HG03045 (cell line): ENCODE measurements around the gene HLA-B.

Source experiments
- ATAC-seq: cut with Tn5 transposase; IDR thresholded peaks from one replicate; pipeline ENCODE4 v1.9.1; 2021; ENCODE audit warnings: mild to moderate bottlenecking, moderate library complexity; ENCODE audit not compliant: unreplicated experiment

HLA-B gene

DNA sequence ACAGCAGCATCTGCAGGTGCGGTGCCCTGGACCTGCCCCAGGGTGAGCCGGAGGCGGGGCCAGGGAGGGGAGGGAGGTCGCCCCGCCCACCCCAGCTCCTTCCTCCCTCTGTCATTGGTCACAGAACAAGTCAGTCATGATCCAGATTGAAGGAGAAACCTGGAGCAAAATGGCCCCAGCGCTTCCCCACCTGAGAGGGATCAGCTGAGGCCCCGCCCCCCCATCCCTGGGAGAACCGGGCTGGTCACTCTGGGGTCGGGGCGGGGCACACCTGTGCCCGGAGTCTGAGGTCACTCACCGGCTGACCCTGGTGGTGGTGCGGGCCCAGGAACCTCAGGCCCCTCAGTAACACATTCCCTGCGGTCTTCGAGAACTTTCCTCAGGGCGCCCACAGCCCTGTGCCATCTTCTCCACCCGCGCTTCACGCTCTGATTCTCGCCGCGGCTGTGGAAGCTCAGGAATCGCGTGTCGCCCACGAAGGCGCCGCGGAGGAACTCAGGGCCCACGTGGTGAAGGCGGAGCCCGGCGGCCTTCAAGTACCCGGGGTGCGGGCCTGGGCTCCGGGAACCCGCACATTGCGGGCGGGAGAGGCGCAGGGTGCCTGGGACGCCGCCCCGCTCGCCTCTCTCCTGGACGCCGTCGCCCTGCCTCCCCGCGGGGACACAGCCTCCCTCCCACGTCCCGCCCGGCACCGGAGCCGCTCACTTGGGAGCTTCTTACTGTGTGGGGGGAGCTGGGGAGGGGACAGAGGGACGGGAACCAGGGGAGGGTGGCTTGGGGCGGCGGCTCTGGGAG, 48.7 kb downstream of the HLA-B start:
- ATAC-seq = no peak

DNA sequence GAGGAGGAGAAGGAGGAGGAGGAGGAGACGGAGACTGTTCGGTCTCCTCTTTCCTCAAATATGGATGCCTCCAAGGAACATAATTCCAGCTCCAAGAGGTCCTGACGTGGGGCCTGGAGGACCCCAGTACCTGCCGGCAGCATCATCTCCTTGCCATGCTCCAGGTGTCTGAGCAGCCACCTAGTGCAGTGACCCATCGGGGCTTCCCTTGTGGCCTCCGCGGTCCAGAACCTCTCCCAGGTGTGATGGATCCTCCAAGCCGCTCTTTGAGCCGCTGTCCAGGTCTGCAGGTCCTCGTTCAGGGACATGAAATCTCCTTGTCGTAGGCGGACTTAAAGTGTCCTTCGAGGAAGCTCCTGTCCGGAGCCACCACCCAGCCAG, 49.3 kb downstream of the HLA-B start:
- no peak for ATAC-seq

DNA sequence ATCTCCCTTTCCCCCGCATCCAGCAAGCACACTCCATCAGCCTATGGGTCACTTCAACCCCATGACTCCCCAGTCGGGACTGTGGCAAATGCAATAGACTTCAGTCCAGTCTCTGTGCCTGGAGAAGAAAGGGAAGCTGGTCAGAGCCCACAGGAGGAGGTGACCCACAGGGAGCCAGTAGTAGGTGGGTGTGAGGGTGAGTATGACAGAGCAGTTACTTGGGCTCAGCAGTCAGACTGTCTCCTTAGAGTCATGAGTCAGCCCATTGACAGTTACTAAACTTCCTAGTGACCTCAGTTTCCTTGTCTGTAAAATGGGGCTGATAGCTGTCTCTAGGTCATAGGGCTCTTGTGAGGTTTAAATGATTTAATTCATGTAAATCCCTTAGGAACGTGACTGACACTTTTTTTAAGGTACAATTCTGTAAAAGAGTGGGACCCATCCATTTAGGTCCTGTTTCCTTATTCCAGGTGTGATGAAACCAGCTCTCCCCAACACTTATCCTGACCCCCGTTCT, 51.2 kb downstream of the HLA-B start:
- no peak for ATAC-seq

DNA sequence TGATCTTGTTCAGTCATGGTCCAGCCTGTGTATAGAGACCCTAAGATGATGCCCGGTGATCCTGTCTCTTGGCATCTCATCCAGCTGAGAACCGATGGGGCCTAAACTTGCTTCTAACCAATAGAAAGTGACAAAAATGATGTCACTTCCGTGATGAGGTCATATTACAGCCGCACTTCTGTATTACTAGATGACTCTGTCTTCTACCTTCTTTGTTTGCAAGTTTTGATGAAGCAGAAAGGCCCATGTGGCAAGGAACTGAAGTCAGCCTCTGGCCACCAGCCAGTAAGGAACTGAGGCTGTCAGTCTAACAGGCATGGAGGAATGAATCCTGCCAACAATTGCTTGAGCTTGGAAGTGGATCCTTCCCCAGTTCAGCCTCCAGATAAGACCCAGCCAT, 52.3 kb downstream of the HLA-B start:
- no peak for ATAC-seq
